ENCODE results near the gene NDST1.

Gene NDST1

DNA sequence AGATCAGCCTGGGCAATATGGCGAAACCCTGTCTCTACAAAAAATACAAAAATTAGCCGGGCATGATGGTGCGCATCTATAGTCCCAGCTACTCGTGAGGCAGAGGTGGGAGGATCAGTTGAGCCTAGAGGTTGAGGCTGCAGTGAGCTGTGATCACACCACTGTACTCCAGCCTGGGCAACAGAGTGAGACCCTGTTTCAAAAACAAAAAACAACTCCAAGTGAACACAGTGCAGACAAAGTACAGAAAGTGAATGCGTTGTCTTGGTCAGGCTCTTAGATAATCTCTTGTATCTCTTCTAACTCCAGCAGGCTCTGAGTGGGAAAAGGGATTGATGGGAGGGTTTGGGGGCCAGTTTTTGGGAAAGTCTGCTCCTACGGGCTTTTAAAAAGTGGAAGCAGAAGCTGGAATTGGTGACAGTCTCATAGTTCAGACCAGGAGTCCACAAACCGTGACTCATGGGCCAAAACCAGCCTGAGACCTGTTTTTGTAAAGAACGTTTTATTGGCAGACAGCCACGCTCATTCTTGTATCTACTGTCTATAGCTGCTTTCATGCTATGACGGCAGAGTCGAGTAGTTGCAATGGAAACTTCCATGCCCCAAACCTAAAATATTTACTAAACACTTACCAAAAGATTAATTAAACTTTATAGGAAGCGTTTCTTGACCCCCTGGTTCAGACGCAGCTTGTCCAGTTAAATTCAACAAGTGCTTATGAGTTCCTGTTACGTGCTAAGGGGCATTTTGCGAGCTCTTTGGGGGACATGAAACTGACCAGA, 32.9 kb downstream of the NDST1 start:
- peaks cover 18 to 42% of the 10 kb centered on the region in 2 donors for H3K36me3 ChIP-seq (ENCODE audit: control insufficient read depth in 1 of 2, insufficient read depth in 2 of 2, low read length in 2 of 2)
- no peak overlapping the region for H3K4me3 ChIP-seq (ENCODE audit: low read depth in 1 of 2, low read length in 2 of 2)
- H3K4me1 ChIP-seq (ENCODE audit: control insufficient read depth in 1 of 2, insufficient read depth in 2 of 2, low read length in 2 of 2): peaks cover 25 to 39% of the 10 kb centered on the region in 2 donors
- H3K9ac ChIP-seq (ENCODE audit: low read depth in 1 of 2, low read length in 2 of 2): peak overlapping the region; percentile 3 to 16
- peak overlapping the region; percentile 43 for H3K27ac ChIP-seq (ENCODE audit: low read depth, low read length)
- no peaks in the 10 kb centered on the region for H3K27me3 ChIP-seq (ENCODE audit: control insufficient read depth in 1 of 2, insufficient read depth in 2 of 2, low read length in 2 of 2)
- no peaks in the 10 kb centered on the region for H3K9me3 ChIP-seq (ENCODE audit: control insufficient read depth in 1 of 2, low read length in 2 of 2)

DNA sequence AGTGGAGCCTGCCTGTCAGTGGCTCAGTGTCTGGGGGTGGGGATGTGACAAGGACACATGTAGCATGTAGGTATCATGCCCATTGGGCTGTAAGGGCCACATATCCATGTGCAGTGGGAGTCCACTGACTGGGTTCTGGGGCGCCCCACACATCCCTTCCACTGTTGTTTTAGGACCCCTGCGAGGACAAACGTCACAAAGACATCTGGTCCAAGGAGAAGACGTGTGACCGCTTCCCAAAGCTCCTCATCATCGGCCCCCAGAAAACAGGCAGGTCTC, 33.4 kb downstream of the NDST1 start:
- no peak overlapping the region for H3K4me3 ChIP-seq (ENCODE audit: low read depth in 1 of 2, low read length in 2 of 2)
- peaks cover 25 to 39% of the 10 kb centered on the region in 2 donors for H3K4me1 ChIP-seq (ENCODE audit: control insufficient read depth in 1 of 2, insufficient read depth in 2 of 2, low read length in 2 of 2)
- peaks cover 18 to 42% of the 10 kb centered on the region in 2 donors for H3K36me3 ChIP-seq (ENCODE audit: control insufficient read depth in 1 of 2, insufficient read depth in 2 of 2, low read length in 2 of 2)
- H3K9ac ChIP-seq (ENCODE audit: low read depth in 1 of 2, low read length in 2 of 2): peak overlapping the region; percentile 3 to 16
- no peaks in the 10 kb centered on the region for H3K9me3 ChIP-seq (ENCODE audit: control insufficient read depth in 1 of 2, low read length in 2 of 2)
- H3K27me3 ChIP-seq (ENCODE audit: control insufficient read depth in 1 of 2, insufficient read depth in 2 of 2, low read length in 2 of 2): no peaks in the 10 kb centered on the region
- H3K27ac ChIP-seq (ENCODE audit: low read depth, low read length): peak overlapping the region; percentile 43

DNA sequence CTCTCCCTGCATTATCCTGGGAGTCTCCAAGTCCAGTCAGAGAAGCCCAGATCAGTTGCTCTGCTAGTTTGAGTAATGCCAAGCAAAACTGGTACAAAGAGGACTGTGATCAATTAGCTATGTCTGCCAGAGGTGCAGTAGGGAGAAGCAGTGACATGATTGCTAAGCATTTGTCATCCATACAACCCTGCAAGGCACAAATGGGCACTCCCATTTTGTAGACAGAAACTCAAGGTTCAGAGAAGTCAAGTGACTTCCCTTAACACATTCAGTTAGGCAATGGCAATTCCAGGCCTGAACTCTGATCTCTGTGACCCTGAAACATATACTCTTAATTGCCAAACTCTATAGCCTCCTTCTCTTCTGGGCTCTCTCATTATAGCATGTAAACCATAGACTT, 34.0 kb downstream of the NDST1 start:
- H3K27ac ChIP-seq (ENCODE audit: low read depth, low read length): peak overlapping the region; percentile 70
- H3K9ac ChIP-seq (ENCODE audit: low read depth in 1 of 2, low read length in 2 of 2): peak overlapping the region; percentile 3 to 16
- peaks cover 18 to 47% of the 10 kb centered on the region in 2 donors for H3K36me3 ChIP-seq (ENCODE audit: control insufficient read depth in 1 of 2, insufficient read depth in 2 of 2, low read length in 2 of 2)

DNA sequence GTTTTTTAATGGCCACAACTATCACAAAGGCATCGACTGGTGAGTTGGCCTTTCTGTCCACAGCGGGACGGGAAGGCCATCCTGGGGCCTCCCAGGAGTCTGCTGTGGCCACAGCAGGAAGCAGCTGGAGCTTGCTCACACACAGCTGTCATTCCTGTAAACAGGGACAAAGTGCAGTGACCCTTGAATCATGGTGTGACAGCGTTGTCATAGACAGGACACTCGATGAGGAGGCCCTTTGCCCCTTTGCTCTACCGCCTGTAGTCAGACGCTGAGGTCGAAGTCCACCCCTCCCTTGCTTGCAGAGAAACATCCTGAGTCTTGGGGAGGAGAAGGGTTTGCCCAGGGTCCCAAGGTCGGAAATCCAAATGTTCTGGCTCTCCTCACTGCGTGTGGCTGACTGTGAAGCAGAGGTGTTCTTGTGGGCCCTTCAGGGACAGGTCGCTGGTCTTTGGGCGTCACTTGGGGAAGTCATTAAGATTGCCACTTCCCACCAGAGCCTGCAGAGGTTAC, 35.1 kb downstream of the NDST1 start:
- Histone ChIP-seq H3K27ac (ENCODE audit: low read depth, low read length) (peak overlapping the region; percentile 70), H3K27me3 (ENCODE audit: control insufficient read depth in 1 of 2, insufficient read depth in 2 of 2, low read length in 2 of 2) (no peaks in the 10 kb centered on the region), H3K9ac (ENCODE audit: low read depth in 1 of 2, low read length in 2 of 2) (peak overlapping the region in 1 of 2 donors; percentile 35), H3K4me1 (ENCODE audit: control insufficient read depth in 1 of 2, insufficient read depth in 2 of 2, low read length in 2 of 2) (peaks cover 25 to 39% of the 10 kb centered on the region in 2 donors), H3K4me3 (ENCODE audit: low read depth in 1 of 2, low read length in 2 of 2) (no peak overlapping the region), H3K9me3 (ENCODE audit: control insufficient read depth in 1 of 2, low read length in 2 of 2) (no peaks in the 10 kb centered on the region), H3K36me3 (ENCODE audit: control insufficient read depth in 1 of 2, insufficient read depth in 2 of 2, low read length in 2 of 2) (peaks cover 18 to 53% of the 10 kb centered on the region in 2 donors)

More for the DNA sequence above, 34.0 kb downstream of the NDST1 start:
- H3K4me3 ChIP-seq (ENCODE audit: low read depth in 1 of 2, low read length in 2 of 2): no peak overlapping the region
- H3K27me3 ChIP-seq (ENCODE audit: control insufficient read depth in 1 of 2, insufficient read depth in 2 of 2, low read length in 2 of 2): no peaks in the 10 kb centered on the region
- H3K9me3 ChIP-seq (ENCODE audit: control insufficient read depth in 1 of 2, low read length in 2 of 2): no peaks in the 10 kb centered on the region
- peaks cover 25 to 39% of the 10 kb centered on the region in 2 donors for H3K4me1 ChIP-seq (ENCODE audit: control insufficient read depth in 1 of 2, insufficient read depth in 2 of 2, low read length in 2 of 2)

DNA sequence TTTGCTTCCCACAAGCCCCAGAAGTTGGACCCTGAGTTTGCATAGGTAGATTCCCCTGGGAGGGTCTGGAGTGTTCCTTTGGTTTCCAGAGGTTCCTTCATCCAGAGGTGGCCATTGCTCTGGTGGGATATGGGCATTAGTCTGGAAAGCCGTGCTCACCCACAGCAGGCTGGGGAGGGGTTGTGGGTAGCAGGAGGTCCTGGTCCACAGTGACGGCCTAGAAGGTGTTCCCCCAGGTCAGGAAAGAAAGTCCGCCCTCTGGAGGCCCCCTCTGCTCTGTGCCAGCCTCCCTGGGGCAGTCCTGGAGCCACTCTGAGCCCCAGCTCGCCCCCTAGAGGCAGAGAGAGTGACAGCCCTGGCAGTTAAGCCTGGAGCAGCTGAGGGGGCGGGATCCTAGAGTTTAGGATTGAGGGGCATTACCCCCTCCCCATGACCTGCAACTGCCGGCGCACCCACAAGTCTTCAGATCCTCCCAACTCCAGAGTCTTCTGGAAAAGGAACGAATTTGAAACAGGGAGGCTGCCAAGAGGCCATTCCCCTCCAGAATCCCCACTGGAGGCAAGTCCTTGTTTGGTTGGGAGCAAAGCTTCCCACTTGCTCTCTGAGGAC, 36.8 kb downstream of the NDST1 start:
- Histone ChIP-seq H3K27me3 (ENCODE audit: control insufficient read depth in 1 of 2, insufficient read depth in 2 of 2, low read length in 2 of 2) (no peaks in the 10 kb centered on the region), H3K27ac (ENCODE audit: low read depth, low read length) (no peak overlapping the region), H3K4me3 (ENCODE audit: low read depth in 1 of 2, low read length in 2 of 2) (no peak overlapping the region), H3K9ac (ENCODE audit: low read depth in 1 of 2, low read length in 2 of 2) (no peak overlapping the region), H3K36me3 (ENCODE audit: control insufficient read depth in 1 of 2, insufficient read depth in 2 of 2, low read length in 2 of 2) (peaks cover 10 to 50% of the 10 kb centered on the region in 2 donors), H3K9me3 (ENCODE audit: control insufficient read depth in 1 of 2, low read length in 2 of 2) (no peaks in the 10 kb centered on the region), H3K4me1 (ENCODE audit: control insufficient read depth in 1 of 2, insufficient read depth in 2 of 2, low read length in 2 of 2) (peaks cover 25 to 39% of the 10 kb centered on the region in 2 donors)

DNA sequence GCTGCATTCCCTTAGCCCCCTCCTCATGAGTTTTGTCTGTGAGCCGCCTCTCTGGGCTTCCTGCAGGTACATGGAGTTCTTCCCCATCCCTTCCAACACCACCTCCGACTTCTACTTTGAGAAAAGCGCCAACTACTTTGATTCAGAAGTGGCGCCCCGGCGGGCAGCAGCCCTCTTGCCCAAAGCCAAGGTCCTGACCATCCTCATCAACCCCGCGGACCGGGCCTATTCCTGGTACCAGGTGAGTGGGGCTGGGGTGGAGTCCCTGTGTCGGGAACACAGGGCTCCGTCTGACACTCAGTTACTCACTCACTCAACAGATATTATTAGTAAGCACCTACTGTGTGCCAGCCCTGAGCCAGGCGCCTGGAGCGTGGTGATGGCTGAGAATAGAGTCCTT, 37.3 kb downstream of the NDST1 start:
- no peaks in the 10 kb centered on the region for H3K27me3 ChIP-seq (ENCODE audit: control insufficient read depth in 1 of 2, insufficient read depth in 2 of 2, low read length in 2 of 2)
- no peak overlapping the region for H3K27ac ChIP-seq (ENCODE audit: low read depth, low read length)
- peaks cover 25 to 35% of the 10 kb centered on the region in 2 donors for H3K4me1 ChIP-seq (ENCODE audit: control insufficient read depth in 1 of 2, insufficient read depth in 2 of 2, low read length in 2 of 2)
- H3K4me3 ChIP-seq (ENCODE audit: low read depth in 1 of 2, low read length in 2 of 2): no peak overlapping the region
- peaks cover 5 to 49% of the 10 kb centered on the region in 2 donors for H3K36me3 ChIP-seq (ENCODE audit: control insufficient read depth in 1 of 2, insufficient read depth in 2 of 2, low read length in 2 of 2)
- H3K9me3 ChIP-seq (ENCODE audit: control insufficient read depth in 1 of 2, low read length in 2 of 2): no peaks in the 10 kb centered on the region
- H3K9ac ChIP-seq (ENCODE audit: low read depth in 1 of 2, low read length in 2 of 2): no peak overlapping the region

DNA sequence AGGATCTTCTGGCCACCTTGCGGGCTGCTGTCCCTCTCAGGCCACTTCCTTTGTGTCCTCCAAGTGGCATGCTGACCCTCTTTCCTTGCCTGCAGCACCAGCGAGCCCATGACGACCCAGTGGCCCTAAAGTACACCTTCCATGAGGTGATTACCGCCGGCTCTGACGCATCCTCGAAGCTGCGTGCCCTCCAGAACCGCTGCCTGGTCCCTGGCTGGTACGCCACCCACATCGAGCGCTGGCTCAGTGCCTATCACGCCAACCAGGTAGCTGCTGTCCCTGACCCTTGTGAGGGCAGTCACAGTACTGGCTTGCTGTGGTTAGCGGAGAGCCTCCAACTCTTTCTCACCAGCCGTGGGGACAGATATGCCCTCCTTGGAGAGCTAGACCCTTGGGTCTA, 40.2 kb downstream of the NDST1 start:
- H3K4me1 ChIP-seq (ENCODE audit: control insufficient read depth in 1 of 2, insufficient read depth in 2 of 2, low read length in 2 of 2): peaks cover 4 to 8% of the 10 kb centered on the region in 2 donors
- no peaks in the 10 kb centered on the region for H3K9me3 ChIP-seq (ENCODE audit: control insufficient read depth in 1 of 2, low read length in 2 of 2)
- H3K27ac ChIP-seq (ENCODE audit: low read depth, low read length): no peak overlapping the region
- H3K27me3 ChIP-seq (ENCODE audit: control insufficient read depth in 1 of 2, insufficient read depth in 2 of 2, low read length in 2 of 2): no peaks in the 10 kb centered on the region
- H3K9ac ChIP-seq (ENCODE audit: low read depth in 1 of 2, low read length in 2 of 2): no peak overlapping the region
- H3K36me3 ChIP-seq (ENCODE audit: control insufficient read depth in 1 of 2, insufficient read depth in 2 of 2, low read length in 2 of 2): peaks cover 13 to 63% of the 10 kb centered on the region in 2 donors
- H3K4me3 ChIP-seq (ENCODE audit: low read depth in 1 of 2, low read length in 2 of 2): no peak overlapping the region

DNA sequence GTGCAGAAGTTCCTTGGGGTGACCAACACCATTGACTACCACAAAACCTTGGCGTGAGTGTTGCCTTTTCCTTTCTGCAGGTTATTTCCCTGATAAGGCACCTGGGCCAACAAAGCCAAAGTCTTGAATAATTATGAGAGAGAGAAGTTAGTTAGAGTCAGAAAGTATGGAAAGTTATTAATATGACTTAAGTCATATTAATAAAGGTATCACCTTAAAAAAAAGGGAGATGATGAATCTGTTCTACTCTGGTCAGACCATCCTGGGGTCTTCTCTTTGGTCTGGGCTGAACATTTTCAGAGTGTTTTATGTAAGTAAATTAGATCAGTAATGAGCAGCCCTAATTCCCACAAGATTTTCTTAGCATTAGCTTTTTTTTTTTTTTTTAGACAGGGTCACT, 41.8 kb downstream of the NDST1 start:
- H3K36me3 ChIP-seq (ENCODE audit: control insufficient read depth in 1 of 2, insufficient read depth in 2 of 2, low read length in 2 of 2): peaks cover 14 to 72% of the 10 kb centered on the region in 2 donors
- H3K9ac ChIP-seq (ENCODE audit: low read depth in 1 of 2, low read length in 2 of 2): no peak overlapping the region
- H3K27ac ChIP-seq (ENCODE audit: low read depth, low read length): no peak overlapping the region
- H3K4me1 ChIP-seq (ENCODE audit: control insufficient read depth in 1 of 2, insufficient read depth in 2 of 2, low read length in 2 of 2): no peaks in the 10 kb centered on the region
- no peaks in the 10 kb centered on the region for H3K9me3 ChIP-seq (ENCODE audit: control insufficient read depth in 1 of 2, low read length in 2 of 2)
- H3K27me3 ChIP-seq (ENCODE audit: control insufficient read depth in 1 of 2, insufficient read depth in 2 of 2, low read length in 2 of 2): no peaks in the 10 kb centered on the region
- no peak overlapping the region for H3K4me3 ChIP-seq (ENCODE audit: low read depth in 1 of 2, low read length in 2 of 2)

DNA sequence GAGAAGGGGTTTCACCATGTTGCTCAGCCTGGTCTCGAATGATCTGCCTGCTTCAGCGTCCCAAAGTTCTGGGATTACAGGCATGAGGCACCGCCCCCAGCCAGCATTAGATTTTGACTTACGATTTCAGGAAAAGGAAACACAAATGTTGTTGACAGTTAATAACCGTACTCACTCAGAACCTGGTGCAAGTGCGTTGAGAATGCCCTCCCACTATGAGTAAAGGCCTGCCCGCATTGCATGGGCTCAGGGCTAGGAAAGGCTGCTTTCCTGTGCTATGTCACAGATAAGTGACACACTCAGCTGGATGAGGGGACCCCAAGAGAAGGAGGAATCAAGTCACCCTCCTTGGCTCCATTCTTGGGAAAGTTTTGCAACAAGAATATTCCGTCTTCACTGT, 42.4 kb downstream of the NDST1 start:
- no peak overlapping the region for H3K4me3 ChIP-seq (ENCODE audit: low read depth in 1 of 2, low read length in 2 of 2)
- H3K27me3 ChIP-seq (ENCODE audit: control insufficient read depth in 1 of 2, insufficient read depth in 2 of 2, low read length in 2 of 2): no peaks in the 10 kb centered on the region
- no peaks in the 10 kb centered on the region for H3K9me3 ChIP-seq (ENCODE audit: control insufficient read depth in 1 of 2, low read length in 2 of 2)
- H3K9ac ChIP-seq (ENCODE audit: low read depth in 1 of 2, low read length in 2 of 2): no peak overlapping the region
- H3K4me1 ChIP-seq (ENCODE audit: control insufficient read depth in 1 of 2, insufficient read depth in 2 of 2, low read length in 2 of 2): no peaks in the 10 kb centered on the region
- peaks cover 14 to 75% of the 10 kb centered on the region in 2 donors for H3K36me3 ChIP-seq (ENCODE audit: control insufficient read depth in 1 of 2, insufficient read depth in 2 of 2, low read length in 2 of 2)
- H3K27ac ChIP-seq (ENCODE audit: low read depth, low read length): no peak overlapping the region

DNA sequence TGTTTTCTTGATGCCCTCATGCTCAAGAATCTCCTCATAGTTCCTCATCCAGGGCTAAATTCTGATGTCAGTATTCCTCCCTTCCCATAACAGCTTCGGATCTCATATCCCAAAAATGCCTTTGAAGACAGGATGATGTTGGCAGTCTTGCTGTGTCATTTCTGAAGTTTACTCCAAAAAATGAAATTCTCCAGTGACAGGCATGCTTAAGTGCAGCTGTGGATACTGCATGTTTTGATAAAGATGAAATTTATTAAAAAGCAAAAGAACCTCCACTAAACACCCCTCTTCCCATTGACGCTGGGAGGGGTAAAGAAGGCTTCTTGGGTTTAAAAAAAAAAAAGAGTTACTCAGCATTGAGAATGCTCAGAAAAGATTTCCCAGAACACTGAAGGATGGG, 43.1 kb downstream of the NDST1 start:
- H3K36me3 ChIP-seq (ENCODE audit: control insufficient read depth in 1 of 2, insufficient read depth in 2 of 2, low read length in 2 of 2): peaks cover 14 to 74% of the 10 kb centered on the region in 2 donors
- no peaks in the 10 kb centered on the region for H3K9me3 ChIP-seq (ENCODE audit: control insufficient read depth in 1 of 2, low read length in 2 of 2)
- no peak overlapping the region for H3K4me3 ChIP-seq (ENCODE audit: low read depth in 1 of 2, low read length in 2 of 2)
- H3K27ac ChIP-seq (ENCODE audit: low read depth, low read length): no peak overlapping the region
- no peaks in the 10 kb centered on the region for H3K27me3 ChIP-seq (ENCODE audit: control insufficient read depth in 1 of 2, insufficient read depth in 2 of 2, low read length in 2 of 2)
- H3K9ac ChIP-seq (ENCODE audit: low read depth in 1 of 2, low read length in 2 of 2): no peak overlapping the region
- H3K4me1 ChIP-seq (ENCODE audit: control insufficient read depth in 1 of 2, insufficient read depth in 2 of 2, low read length in 2 of 2): no peaks in the 10 kb centered on the region
